Activated CD8-positive, alpha-beta memory T cell treated with anti-CD3 and anti-CD28 coated beads, Interleukin-2, amount 50 U/mL, for 24 hours (primary cell): ENCODE results near the gene FAM131C.
"Not testable (repeated sequence)": the region's sequence is repeated elsewhere in the genome, so short reads cannot be mapped to it uniquely, and the experiment has no call there.

Experiments
- DNase-seq: peaks from one replicate; pipeline ENCODE4 v3.0.0-alpha.2; 2020; ENCODE audit errors: extremely low read depth

FAM131C gene

DNA sequence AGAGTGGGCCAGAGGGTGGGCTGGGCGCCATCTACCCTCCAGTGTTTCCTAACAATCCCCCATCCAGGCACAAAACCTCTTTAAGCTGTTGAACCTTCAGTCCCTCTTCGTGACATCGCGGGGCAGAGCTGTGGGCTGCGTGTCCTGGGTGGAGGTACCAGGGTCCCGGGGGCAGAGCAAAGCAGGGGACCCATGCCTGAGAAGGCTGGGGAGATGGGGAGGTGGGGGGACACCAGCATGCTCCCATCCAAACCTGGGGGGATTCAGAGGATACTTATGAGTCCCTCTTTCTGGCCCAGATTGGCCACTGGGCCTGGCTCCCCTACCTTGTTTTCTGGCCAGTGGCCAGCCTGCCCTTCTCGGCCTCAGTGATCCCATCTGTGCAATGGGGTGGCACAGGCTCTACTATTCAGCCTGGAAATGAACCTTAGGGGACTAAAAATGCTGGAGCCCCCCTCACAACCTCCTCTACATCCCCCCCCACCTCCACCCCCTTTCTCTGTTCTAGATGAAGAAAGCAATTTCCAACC, 40.3 kb downstream of the FAM131C start:
- not testable (repeated sequence) for DNase-seq

DNA sequence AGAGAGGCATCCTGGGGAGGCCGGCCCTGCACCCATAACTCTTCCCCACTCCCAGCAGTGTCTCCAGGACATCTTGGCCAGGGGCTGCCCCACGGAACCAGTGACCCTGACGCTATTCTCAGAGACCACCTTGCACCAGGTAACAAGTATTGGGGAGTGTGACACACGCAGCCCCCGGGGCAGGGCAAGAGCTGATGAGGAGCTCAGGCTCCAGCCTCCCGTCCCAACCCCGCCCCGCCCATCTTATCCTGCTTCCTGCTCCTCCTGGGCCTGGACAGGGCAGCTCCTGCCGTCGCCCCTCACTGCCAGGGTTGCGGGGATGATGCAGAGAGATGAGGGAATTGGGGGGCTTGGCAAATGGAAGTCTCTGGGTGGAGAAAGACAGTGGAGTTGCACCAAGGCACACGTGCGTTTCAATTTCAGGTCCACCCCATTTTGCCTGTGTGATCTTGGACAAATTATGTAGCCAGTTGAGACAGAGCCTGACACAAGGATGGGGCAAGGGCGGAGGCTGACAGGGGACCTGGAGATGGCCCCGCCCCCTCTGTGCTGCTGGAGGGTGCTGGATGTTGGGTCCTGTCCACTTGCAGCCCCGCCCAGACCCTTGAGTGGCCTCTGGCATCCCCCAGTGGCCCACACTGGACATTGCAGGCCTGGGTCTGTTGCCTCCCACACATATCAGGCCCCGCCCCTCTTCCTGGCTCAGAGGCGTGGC, 40.9 kb downstream of the FAM131C start:
- DNase-seq: no peak

DNA sequence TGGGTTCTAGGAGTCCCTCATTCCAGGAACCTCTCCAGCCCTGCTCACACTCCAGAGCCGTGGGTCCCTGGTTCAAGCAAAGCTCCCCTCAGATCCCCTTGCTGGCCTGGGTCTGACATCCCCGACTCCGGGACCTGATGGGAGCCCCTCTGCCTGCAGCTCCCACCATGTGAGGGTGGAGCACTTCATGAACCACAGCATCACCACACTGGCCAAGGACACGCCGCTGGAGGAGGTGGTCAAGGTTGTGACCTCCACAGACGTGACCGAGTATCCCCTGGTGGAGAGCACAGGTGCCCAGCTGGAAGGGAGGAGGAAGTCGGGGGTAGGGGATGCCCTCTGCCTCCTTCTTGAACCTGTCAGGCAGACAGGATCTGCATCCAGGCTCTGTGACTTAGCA, 41.9 kb downstream of the FAM131C start:
- DNase-seq: no peak

DNA sequence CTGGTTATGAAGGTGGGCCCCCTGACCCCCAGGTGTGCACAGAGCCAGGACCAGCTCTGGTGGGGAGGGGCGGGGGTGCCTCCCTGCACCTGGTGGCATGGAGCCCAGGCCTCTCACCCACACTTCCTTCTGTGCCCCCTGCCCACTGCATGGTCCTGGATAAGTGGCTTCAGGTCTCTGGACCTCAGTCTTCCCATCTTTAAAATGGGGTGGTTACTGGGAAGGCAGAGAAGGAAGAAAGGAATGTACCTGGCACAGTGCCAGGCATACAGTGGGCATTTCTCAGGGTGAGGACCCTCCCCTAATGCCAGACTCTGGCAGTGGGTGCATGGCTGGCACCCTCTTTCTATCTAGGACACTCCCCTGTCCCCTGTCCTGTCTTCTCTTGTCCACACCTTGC, 44.2 kb downstream of the FAM131C start:
- DNase-seq: no peak

DNA sequence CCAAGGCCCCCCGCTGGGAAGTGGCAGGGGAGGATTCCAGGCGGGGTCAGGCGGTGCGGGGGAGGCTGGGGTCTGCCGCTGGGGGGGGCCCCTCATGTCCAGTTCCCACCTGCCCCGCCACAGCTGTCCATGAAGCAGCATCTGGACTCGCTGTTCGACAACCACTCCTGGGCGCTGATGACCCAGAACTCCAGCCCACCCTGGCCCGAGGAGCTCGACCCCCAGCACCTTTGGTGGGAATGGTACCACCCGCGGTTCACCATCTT, 44.5 kb downstream of the FAM131C start:
- not testable (repeated sequence) for DNase-seq

- no peak for DNase-seq
Measured at GRCh38 chr1:16028237-16029002, 45.0 kb downstream of the FAM131C start.

DNA sequence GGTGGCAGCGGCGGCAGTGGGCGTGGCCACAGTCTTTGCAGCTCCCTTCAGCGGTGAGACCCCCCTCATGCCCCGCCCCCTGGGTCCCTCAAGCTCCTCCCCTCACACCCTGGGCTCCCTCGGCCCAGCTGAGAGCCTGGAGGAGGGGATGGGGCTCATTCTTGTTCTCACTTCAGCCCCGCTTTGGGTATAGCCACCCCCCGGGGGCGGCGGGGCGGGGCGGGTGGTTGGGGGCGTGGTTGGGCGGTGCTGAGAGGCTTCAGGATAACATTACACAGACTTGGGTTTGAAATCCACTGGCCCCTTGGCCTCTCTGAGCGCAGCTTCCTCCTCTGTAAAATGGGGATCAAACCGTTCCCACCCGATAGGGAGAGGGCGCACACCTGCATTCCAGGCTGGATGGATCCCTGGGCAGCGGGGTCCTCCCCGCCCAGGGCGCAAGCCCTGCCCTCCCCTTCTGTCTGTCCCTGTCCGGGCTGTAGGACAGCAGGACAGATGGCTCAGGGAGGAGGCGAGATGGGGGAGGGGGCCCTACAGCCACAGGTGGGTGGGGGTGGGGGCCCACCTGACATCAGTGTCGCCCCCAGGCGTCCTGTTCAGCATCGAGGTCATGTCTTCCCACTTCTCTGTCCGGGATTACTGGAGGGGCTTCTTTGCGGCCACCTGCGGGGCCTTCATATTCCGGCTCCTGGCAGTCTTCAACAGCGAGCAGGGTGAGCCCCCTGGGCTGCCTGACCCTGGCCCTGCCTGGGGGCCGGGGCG, 46.5 kb downstream of the FAM131C start:
- no peak for DNase-seq

DNA sequence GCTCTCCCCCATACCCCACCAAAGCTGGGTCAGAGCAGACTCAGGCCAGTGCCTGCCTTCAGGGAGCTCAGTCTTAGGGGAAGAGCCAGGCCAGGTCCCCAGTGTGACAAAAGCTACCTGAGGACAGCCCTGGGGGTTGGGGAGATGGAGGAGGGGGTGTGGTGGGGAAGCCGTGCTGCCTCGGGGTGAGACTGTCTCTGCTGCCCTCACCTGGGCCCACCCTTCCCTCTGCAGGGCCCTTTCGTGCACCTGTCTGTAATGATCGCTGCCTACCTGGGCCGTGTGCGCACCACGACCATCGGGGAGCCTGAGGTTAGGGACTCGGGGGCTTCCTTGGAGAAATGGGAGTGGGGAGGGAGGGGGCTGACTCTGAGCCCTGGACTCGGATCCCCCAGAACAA, 47.1 kb downstream of the FAM131C start:
- DNase-seq: not testable (repeated sequence)

GRCh38 chr1:16023050-16023653, 50.3 kb downstream of the FAM131C start:
- no peak for DNase-seq

- no peak for DNase-seq
Measured at GRCh38 chr1:16022393-16022792, 51.1 kb downstream of the FAM131C start.

GRCh38 chr1:16021681-16022080, 51.8 kb downstream of the FAM131C start, which contains the start of gene CLCNKA:
TSS of gene CLCNKA (plus strand) at chr1:16022036. CDS start at chr1:16022620, 584 bp downstream.
- no peak for DNase-seq

- not testable (repeated sequence) for DNase-seq
Measured at GRCh38 chr1:16020878-16021277, 52.6 kb downstream of the FAM131C start.

- DNase-seq: no peak
Measured at GRCh38 chr1:16020325-16020724, 53.1 kb downstream of the FAM131C start.

DNA sequence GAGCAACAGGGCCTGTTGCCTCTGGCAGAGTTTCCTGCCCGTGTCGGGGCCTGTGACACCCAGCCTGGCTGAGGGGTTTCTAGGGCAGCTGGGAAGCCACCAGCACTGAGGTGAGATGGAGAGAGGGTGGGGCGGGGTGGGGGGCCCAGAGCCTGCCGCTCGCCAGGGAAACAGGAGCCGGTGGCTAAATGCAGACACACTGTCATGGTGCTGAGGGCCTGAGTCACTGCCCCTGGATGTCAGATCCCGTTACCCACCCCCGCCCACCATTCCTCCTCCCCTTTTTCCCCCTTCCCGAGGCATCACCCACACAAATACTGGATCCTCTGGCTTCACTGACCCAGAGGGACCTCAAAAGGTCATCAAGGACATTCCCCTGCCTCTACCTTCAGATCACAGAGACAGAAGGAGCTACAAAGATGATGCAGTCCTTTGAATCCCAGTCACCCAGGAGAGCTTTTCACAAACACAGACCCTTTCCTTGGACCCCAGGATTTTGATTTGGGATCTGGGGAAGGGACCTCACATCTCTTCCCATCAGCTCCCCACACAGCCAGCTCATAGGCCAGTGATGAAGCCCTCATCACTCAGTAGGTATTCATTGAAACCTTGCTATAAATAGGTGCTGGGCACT, 53.7 kb downstream of the FAM131C start:
- no peak for DNase-seq

DNA sequence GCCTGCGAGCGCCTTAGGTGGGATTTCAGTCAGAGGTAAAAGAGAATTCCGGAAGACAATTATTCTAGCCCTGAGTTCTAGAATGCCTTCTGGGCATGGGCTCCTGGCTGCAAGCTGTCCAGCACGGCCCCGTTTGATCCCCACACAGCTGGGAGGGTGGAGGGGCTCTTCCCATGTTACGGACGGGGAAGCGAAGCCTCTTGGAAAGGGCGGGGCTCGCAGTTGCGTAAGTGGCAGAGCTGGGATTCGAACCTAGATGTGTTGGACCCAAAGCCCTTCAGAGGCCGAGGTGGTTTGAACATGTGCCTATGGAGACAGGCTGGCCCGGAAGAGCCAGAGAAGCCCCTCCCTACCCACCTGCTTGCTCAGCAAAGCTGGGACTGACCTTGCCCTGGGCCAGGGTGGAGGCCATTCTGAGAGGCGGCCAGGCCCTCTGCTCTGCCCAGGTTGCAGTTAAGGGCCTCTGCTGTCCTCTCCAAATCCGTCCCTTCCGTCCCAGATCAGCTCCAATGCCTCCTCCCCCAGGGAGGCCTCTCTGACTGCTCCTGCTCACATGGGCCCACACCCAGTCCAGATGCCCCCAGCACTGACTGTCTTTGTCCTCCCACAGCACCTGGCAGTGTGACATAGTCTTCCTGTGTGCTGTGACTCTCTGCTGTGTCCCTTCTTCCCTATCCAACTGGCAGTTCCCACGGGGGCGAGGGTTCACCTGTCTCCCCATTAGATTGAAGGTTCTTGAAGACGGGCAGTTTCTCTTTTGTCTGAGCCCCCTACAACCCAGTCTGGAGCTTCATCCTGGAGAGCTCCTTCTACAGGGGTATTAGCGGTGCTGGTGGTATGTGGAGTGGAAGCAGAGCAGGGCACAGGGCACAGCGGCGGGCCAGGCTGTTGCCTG, 54.5 kb downstream of the FAM131C start:
- no peak for DNase-seq

- DNase-seq: no peak
Measured at GRCh38 chr1:16018308-16018707, 55.1 kb downstream of the FAM131C start.

DNA sequence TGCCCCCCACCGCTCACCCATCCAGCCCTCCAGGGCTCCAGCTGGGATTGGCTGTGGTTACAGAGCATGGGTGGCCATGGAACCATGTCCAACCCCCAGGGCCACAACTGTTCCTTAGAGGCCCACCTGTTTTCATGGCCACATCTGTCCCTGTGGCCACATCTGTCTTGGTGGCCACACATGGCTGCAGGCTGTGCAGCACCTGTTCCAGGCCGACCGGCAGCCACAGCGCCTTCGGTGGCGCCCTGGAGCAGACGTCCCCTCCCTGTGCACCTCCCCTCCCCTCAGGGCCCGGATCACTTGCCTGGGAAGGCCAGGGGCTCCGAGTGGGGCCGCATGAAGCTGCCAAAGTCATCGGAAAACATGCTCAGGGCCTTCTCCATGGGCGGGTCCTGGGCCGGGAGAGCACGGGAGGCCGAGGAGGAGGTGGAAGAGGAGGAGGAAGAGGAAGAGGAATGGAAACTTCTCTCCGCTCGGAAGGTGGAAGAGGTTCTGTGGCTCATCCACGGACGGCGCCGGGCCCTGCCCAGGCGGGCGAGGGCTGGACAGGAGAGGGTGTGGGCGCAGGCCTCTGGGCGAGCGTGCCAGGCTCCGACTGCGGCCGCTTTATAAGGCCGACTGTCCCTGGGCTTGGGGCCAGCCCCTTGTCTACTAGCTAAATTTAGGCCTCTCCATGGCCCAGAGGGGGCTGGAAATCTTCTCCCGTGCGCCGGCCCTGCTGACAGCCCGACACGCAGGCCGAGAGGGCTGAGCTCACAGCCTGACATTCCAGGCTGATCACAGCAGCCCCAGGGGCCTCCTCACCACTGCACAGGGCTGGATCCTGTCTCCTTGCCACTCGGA, 55.8 kb downstream of the FAM131C start, which contains the start of gene HSPB7:
Gene HSPB7, minus strand, starts transcription at position 583 of the 843 bp plus-strand sequence. Its CDS starts 80 bp downstream, at position 503.
- no peak for DNase-seq

- no peak for DNase-seq
Measured at GRCh38 chr1:16017076-16017460, 56.4 kb downstream of the FAM131C start.
